Effector CD4-positive, alpha-beta T cell (primary cell): ENCODE results near the gene ETS2.

Experiments used
- DNase-seq: peaks from one replicate; pipeline ENCODE4 v3.0.0-alpha.2; 2020
- total RNA-seq: gene quantifications from one replicate; lab custom pipeline; 2026; lab: John Stamatoyannopoulos, UW

ETS2 gene
- total RNA-seq, result 28.0 reads per million, percentile 54 among the genes with 10 or more reads in this experiment

- peak; percentile 56 for DNase-seq
These were observed at the start of gene ETS2 for GRCh38 chr21:38805328-38806152. TSS of gene ETS2 (plus strand) at chr21:38805929. CDS start at chr21:38810035, 4,106 bp downstream.

GRCh38 chr21:38756746-38757145, 49.0 kb upstream of the ETS2 start:
- DNase-seq, result no peak

GRCh38 chr21:38758501-38759214, 47.1 kb upstream of the ETS2 start:
- DNase-seq, result no peak

- no peak for DNase-seq
These were observed 46.3 kb upstream of the ETS2 start for GRCh38 chr21:38759413-38759812.

- no peak for DNase-seq
These were observed 45.5 kb upstream of the ETS2 start for GRCh38 chr21:38760017-38760761.

GRCh38 chr21:38760762-38761155, 45.0 kb upstream of the ETS2 start:
- no peak for DNase-seq

GRCh38 chr21:38761531-38761930, 44.2 kb upstream of the ETS2 start:
- no peak for DNase-seq

- no peak for DNase-seq
These were observed 40.7 kb upstream of the ETS2 start for GRCh38 chr21:38765056-38765455.

GRCh38 chr21:38766987-38767722, 38.6 kb upstream of the ETS2 start:
- peak; percentile 9 for DNase-seq

- DNase-seq, result no peak
These were observed 37.2 kb upstream of the ETS2 start for GRCh38 chr21:38768471-38769063.

- DNase-seq, result no peak
These were observed 36.4 kb upstream of the ETS2 start for GRCh38 chr21:38769191-38769780.

GRCh38 chr21:38770660-38771059, 35.1 kb upstream of the ETS2 start:
- no peak for DNase-seq

- DNase-seq, result no peak
These were observed 34.2 kb upstream of the ETS2 start for GRCh38 chr21:38771536-38771935.

GRCh38 chr21:38772646-38773045, 33.1 kb upstream of the ETS2 start:
- no peak for DNase-seq

- no peak for DNase-seq
These were observed 32.3 kb upstream of the ETS2 start for GRCh38 chr21:38773099-38774061.

- DNase-seq, result no peak
These were observed 31.6 kb upstream of the ETS2 start for GRCh38 chr21:38774152-38774551.

- no peak for DNase-seq
These were observed 31.0 kb upstream of the ETS2 start for GRCh38 chr21:38774586-38775285.

GRCh38 chr21:38775733-38776132, 30.0 kb upstream of the ETS2 start:
- DNase-seq, result no peak

- no peak for DNase-seq
These were observed 28.7 kb upstream of the ETS2 start for GRCh38 chr21:38777015-38777414.

GRCh38 chr21:38777531-38777930, 28.2 kb upstream of the ETS2 start:
- DNase-seq, result no peak
